ENCODE results near the gene PCDHA12. TPM values are rescaled to one million over a fixed set of nuclear protein-coding genes. Genes with fewer than 3 reads are reported as not detected.

PCDHA12 gene
- total RNA-seq, 4 donors from 2014 or later, result 0.04 to 0.39 (median 0.25) TPM; not detected in 1

- intact Hi-C loops (cut with DNase I; ENCODE audit: low total_unique reads), result no loop called here
- WGBS, 2 donors, result 16 to 30% methylated on average over 43 to 44 of the region's 44 CpGs
- DNase-seq (ENCODE audit: low spot score in 2 of 2), result no peak
- H3K4me3 ChIP-seq (ENCODE audit: low read depth, poor library complexity, severe bottlenecking), result peak within 1 kb of the TSS; percentile 11
- TF ChIP-seq POLR2A (IDR thresholded peaks at IDR 0.05) (no peak), CTCF (IDR thresholded peaks at IDR 0.05) (no peak)
Measured at GRCh38 chr5:140855772-140856674, 19.1 kb upstream of the PCDHA12 start, which contains the start of gene PCDHA10. TSS of gene PCDHA10 (plus strand) at chr5:140855897. CDS start at chr5:140856049, 152 bp downstream.

GRCh38 chr5:140857177-140857986 lies 17.7 kb upstream of the PCDHA12 start:
- intact Hi-C loops (cut with DNase I; ENCODE audit: low total_unique reads), result no loop called here
- WGBS, 2 donors, result 58 to 60% methylated on average over 79 to 92 of the region's 94 CpGs
- H3K4me3 ChIP-seq (ENCODE audit: low read depth, poor library complexity, severe bottlenecking), result no peak overlapping the region
- TF ChIP-seq CTCF (IDR thresholded peaks at IDR 0.05) (no peak), POLR2A (IDR thresholded peaks at IDR 0.05) (no peak)
- DNase-seq (ENCODE audit: low spot score in 2 of 2), result no peak

GRCh38 chr5:140857987-140858240 lies 17.2 kb upstream of the PCDHA12 start:
- TF ChIP-seq POLR2A (IDR thresholded peaks at IDR 0.05), result no peak
- TF ChIP-seq CTCF (IDR thresholded peaks at IDR 0.05), result no peak
- 73 to 77% methylated on average over 6 to 12 of the region's 22 CpGs for WGBS, 2 donors
- H3K4me3 ChIP-seq (ENCODE audit: low read depth, poor library complexity, severe bottlenecking), result no peak overlapping the region
- no peak for DNase-seq (ENCODE audit: low spot score in 2 of 2)
- intact Hi-C loops (cut with DNase I; ENCODE audit: low total_unique reads), result no loop called here

- intact Hi-C loops (cut with DNase I; ENCODE audit: low total_unique reads), result no loop called here
- WGBS, 2 donors, result 45 to 52% methylated on average over 52 to 75 of the region's 76 CpGs
- TF ChIP-seq POLR2A (IDR thresholded peaks at IDR 0.05) (no peak), CTCF (IDR thresholded peaks at IDR 0.05) (no peak)
- DNase-seq (ENCODE audit: low spot score in 2 of 2), result no peak
- no peak overlapping the region for H3K4me3 ChIP-seq (ENCODE audit: low read depth, poor library complexity, severe bottlenecking)
Measured at GRCh38 chr5:140862441-140863295, 12.4 kb upstream of the PCDHA12 start.

- TF ChIP-seq CTCF (IDR thresholded peaks at IDR 0.05) (no peak), POLR2A (IDR thresholded peaks at IDR 0.05) (no peak)
- intact Hi-C loops (cut with DNase I; ENCODE audit: low total_unique reads), result no loop called here
- WGBS, 2 donors, result 15 to 22% methylated on average over 41 of the region's 41 CpGs
- no peak within 1 kb of the TSS for H3K4me3 ChIP-seq (ENCODE audit: low read depth, poor library complexity, severe bottlenecking)
- no peak for DNase-seq (ENCODE audit: low spot score in 2 of 2)
Measured at GRCh38 chr5:140868721-140869554, 6.2 kb upstream of the PCDHA12 start, which contains the start of gene PCDHA11. TSS of gene PCDHA11 (plus strand) at chr5:140868957. CDS start at chr5:140869104, 147 bp downstream.
